Panc1 (cell line): Measurements from ENCODE around the gene OPN1MW3. TPM values are rescaled to one million over a fixed set of nuclear protein-coding genes. Genes with fewer than 3 reads are reported as not detected.

Experiments
- total RNA-seq: library from RNA; stranded (reverse); gene quantifications from one replicate; pipeline ENCODE4 v1.2.1, GENCODE V29; 2021; ENCODE audit not compliant: unreplicated experiment

OPN1MW3 gene
- total RNA-seq, 1 experiment from 2014 or later = not detected

Other genes starting within 250 kb of the OPN1MW3 start
- 432 TPM for gene IRAK1, start 237.7 kb upstream of the OPN1MW3 start, total RNA-seq
- gene MECP2, start 159.9 kb upstream of the OPN1MW3 start, total RNA-seq = 88.9 TPM
- gene OPN1LW, start 113.3 kb upstream of the OPN1MW3 start, total RNA-seq = not detected
- not detected for gene OPN1MW, start 75.0 kb upstream of the OPN1MW3 start, total RNA-seq
- gene OPN1MW2, start 37.8 kb upstream of the OPN1MW3 start, total RNA-seq = not detected
- gene TEX28, start 37.5 kb downstream of the OPN1MW3 start, total RNA-seq = not detected
- not detected for gene TKTL1, start 38.2 kb downstream of the OPN1MW3 start, total RNA-seq
- gene FLNA, start 117.1 kb downstream of the OPN1MW3 start, total RNA-seq = 920 TPM
- gene EMD, start 121.7 kb downstream of the OPN1MW3 start, total RNA-seq = 178 TPM
- gene RPL10, start 140.8 kb downstream of the OPN1MW3 start, total RNA-seq = 2,466 TPM
- gene DNASE1L1, start 151.7 kb downstream of the OPN1MW3 start, total RNA-seq = 60.4 TPM
- 113 TPM for gene TAFAZZIN, start 154.0 kb downstream of the OPN1MW3 start, total RNA-seq
- 221 TPM for gene ATP6AP1, start 171.1 kb downstream of the OPN1MW3 start, total RNA-seq
- gene GDI1, start 179.6 kb downstream of the OPN1MW3 start, total RNA-seq = 317 TPM
- gene FAM50A, start 186.6 kb downstream of the OPN1MW3 start, total RNA-seq = 225 TPM
- 128 TPM for gene PLXNA3, start 200.7 kb downstream of the OPN1MW3 start, total RNA-seq
- gene LAGE3, start 221.7 kb downstream of the OPN1MW3 start, total RNA-seq = 175 TPM
- 65.4 TPM for gene UBL4A, start 229.0 kb downstream of the OPN1MW3 start, total RNA-seq
- 64.1 TPM for gene SLC10A3, start 233.0 kb downstream of the OPN1MW3 start, total RNA-seq